GM23338 (cell line): Measurements from ENCODE around the gene AMPH.

ENCODE experiments used
- CREB1 ChIP-seq: fragments of 250-450 bp; sonication (Bioruptor Pico); IDR thresholded peaks from 2 replicates; pipeline ENCODE4 v1.5.0; 2020; ENCODE audit warnings: low read depth, mild to moderate bottlenecking, moderate library complexity
- EZH2 ChIP-seq: fragments of 200-600 bp; sonication (generic); IDR thresholded peaks from one replicate; pipeline ENCODE4 v1.8.0; 2017; ENCODE audit warnings: antibody characterized with exemption, mild to moderate bottlenecking, low read depth; ENCODE audit not compliant: unreplicated experiment
- EZH2phosphoT487 ChIP-seq: fragments of 200-600 bp; sonication (generic); IDR thresholded peaks from one replicate; pipeline ENCODE4 v1.8.1; 2018; ENCODE audit warnings: antibody characterized with exemption; ENCODE audit not compliant: unreplicated experiment
- JUNB ChIP-seq: IDR thresholded peaks from one replicate; pipeline ENCODE4 v1.6.1; 2016; ENCODE audit warnings: antibody characterized with exemption; ENCODE audit not compliant: unreplicated experiment
- POLR2AphosphoS5 ChIP-seq: IDR thresholded peaks from 2 replicates; pipeline ENCODE4 v1.6.1; 2016; ENCODE audit warnings: antibody characterized with exemption, low read depth
- STAT1 ChIP-seq: IDR thresholded peaks from one replicate; pipeline ENCODE4 v1.6.1; 2016; ENCODE audit warnings: antibody characterized with exemption; ENCODE audit not compliant: unreplicated experiment
- ZNF114 ChIP-seq: fragments of 250-450 bp; sonication (Bioruptor Pico); IDR thresholded peaks from 2 replicates; pipeline ENCODE4 v1.5.0; 2020; ENCODE audit warnings: mild to moderate bottlenecking, moderate library complexity
- ZNF331 ChIP-seq: fragments of 250-450 bp; sonication (Bioruptor Pico); IDR thresholded peaks from 2 replicates; pipeline ENCODE4 v1.5.0; 2020; ENCODE audit warnings: low read depth, mild to moderate bottlenecking, moderate library complexity
- TF ChIP-seq, protein P1 (sequence below), 2 experiments: fragments of 200-600 bp in 1 of 2; sonication (generic) in 1 of 2; conservative IDR thresholded peaks; 2 replicates each; pipeline versions ENCODE4 v1.5.1 to v1.6.1; 2016 to 2017; ENCODE audit warnings: antibody characterized with exemption in 2 of 2, low read depth in 2 of 2, mild to moderate bottlenecking in 2 of 2, moderate library complexity in 1 of 2
- TF ChIP-seq, protein P2 (sequence below): IDR thresholded peaks from one replicate; pipeline ENCODE4 v1.6.1; 2018; ENCODE audit warnings: antibody characterized with exemption; ENCODE audit not compliant: unreplicated experiment
- TF ChIP-seq, protein P3 (sequence below): fragments of 250-450 bp; sonication (Bioruptor Pico); IDR thresholded peaks from 2 replicates; pipeline ENCODE4 v1.5.0; 2020; ENCODE audit warnings: mild to moderate bottlenecking, moderate library complexity
- TF ChIP-seq, protein P4 (sequence below): IDR thresholded peaks from 2 replicates; pipeline ENCODE4 v1.6.1; 2016; ENCODE audit warnings: antibody characterized with exemption

DNA sequence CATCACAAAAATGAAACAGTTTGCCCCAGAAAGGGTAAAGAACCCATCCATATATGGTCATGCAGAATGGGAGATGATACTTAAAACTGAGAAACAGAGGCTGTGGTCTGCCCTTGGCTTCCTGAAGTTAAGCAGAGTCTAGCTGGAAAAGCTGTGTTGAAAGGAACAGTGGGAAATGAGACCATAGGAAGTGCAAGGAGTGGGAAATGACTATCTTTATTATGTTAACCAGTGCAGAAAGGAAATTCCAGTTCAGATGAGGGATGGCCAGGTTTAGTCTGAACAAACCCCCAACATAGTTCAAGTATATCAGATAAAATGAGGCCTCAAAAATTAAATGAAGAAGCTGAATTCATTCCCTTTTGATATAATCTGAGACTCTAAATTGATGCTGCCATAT lies 245.5 kb downstream of the AMPH start:
- TF ChIP-seq, protein P1, sequence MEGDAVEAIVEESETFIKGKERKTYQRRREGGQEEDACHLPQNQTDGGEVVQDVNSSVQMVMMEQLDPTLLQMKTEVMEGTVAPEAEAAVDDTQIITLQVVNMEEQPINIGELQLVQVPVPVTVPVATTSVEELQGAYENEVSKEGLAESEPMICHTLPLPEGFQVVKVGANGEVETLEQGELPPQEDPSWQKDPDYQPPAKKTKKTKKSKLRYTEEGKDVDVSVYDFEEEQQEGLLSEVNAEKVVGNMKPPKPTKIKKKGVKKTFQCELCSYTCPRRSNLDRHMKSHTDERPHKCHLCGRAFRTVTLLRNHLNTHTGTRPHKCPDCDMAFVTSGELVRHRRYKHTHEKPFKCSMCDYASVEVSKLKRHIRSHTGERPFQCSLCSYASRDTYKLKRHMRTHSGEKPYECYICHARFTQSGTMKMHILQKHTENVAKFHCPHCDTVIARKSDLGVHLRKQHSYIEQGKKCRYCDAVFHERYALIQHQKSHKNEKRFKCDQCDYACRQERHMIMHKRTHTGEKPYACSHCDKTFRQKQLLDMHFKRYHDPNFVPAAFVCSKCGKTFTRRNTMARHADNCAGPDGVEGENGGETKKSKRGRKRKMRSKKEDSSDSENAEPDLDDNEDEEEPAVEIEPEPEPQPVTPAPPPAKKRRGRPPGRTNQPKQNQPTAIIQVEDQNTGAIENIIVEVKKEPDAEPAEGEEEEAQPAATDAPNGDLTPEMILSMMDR (conservative IDR thresholded peaks at IDR 0.05; ENCODE audit: low read depth in 2 of 2): no peak
- TF ChIP-seq EZH2phosphoT487 (no peak), POLR2AphosphoS5 (no peak), CREB1 (CRISPR knock-in tag) (no peak), EZH2 (no peak), STAT1 (no peak), JUNB (no peak), ZNF331 (CRISPR knock-in tag) (no peak), ZNF114 (no peak)
- TF ChIP-seq, protein P2, sequence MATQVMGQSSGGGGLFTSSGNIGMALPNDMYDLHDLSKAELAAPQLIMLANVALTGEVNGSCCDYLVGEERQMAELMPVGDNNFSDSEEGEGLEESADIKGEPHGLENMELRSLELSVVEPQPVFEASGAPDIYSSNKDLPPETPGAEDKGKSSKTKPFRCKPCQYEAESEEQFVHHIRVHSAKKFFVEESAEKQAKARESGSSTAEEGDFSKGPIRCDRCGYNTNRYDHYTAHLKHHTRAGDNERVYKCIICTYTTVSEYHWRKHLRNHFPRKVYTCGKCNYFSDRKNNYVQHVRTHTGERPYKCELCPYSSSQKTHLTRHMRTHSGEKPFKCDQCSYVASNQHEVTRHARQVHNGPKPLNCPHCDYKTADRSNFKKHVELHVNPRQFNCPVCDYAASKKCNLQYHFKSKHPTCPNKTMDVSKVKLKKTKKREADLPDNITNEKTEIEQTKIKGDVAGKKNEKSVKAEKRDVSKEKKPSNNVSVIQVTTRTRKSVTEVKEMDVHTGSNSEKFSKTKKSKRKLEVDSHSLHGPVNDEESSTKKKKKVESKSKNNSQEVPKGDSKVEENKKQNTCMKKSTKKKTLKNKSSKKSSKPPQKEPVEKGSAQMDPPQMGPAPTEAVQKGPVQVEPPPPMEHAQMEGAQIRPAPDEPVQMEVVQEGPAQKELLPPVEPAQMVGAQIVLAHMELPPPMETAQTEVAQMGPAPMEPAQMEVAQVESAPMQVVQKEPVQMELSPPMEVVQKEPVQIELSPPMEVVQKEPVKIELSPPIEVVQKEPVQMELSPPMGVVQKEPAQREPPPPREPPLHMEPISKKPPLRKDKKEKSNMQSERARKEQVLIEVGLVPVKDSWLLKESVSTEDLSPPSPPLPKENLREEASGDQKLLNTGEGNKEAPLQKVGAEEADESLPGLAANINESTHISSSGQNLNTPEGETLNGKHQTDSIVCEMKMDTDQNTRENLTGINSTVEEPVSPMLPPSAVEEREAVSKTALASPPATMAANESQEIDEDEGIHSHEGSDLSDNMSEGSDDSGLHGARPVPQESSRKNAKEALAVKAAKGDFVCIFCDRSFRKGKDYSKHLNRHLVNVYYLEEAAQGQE: no peak
- TF ChIP-seq, protein P3, sequence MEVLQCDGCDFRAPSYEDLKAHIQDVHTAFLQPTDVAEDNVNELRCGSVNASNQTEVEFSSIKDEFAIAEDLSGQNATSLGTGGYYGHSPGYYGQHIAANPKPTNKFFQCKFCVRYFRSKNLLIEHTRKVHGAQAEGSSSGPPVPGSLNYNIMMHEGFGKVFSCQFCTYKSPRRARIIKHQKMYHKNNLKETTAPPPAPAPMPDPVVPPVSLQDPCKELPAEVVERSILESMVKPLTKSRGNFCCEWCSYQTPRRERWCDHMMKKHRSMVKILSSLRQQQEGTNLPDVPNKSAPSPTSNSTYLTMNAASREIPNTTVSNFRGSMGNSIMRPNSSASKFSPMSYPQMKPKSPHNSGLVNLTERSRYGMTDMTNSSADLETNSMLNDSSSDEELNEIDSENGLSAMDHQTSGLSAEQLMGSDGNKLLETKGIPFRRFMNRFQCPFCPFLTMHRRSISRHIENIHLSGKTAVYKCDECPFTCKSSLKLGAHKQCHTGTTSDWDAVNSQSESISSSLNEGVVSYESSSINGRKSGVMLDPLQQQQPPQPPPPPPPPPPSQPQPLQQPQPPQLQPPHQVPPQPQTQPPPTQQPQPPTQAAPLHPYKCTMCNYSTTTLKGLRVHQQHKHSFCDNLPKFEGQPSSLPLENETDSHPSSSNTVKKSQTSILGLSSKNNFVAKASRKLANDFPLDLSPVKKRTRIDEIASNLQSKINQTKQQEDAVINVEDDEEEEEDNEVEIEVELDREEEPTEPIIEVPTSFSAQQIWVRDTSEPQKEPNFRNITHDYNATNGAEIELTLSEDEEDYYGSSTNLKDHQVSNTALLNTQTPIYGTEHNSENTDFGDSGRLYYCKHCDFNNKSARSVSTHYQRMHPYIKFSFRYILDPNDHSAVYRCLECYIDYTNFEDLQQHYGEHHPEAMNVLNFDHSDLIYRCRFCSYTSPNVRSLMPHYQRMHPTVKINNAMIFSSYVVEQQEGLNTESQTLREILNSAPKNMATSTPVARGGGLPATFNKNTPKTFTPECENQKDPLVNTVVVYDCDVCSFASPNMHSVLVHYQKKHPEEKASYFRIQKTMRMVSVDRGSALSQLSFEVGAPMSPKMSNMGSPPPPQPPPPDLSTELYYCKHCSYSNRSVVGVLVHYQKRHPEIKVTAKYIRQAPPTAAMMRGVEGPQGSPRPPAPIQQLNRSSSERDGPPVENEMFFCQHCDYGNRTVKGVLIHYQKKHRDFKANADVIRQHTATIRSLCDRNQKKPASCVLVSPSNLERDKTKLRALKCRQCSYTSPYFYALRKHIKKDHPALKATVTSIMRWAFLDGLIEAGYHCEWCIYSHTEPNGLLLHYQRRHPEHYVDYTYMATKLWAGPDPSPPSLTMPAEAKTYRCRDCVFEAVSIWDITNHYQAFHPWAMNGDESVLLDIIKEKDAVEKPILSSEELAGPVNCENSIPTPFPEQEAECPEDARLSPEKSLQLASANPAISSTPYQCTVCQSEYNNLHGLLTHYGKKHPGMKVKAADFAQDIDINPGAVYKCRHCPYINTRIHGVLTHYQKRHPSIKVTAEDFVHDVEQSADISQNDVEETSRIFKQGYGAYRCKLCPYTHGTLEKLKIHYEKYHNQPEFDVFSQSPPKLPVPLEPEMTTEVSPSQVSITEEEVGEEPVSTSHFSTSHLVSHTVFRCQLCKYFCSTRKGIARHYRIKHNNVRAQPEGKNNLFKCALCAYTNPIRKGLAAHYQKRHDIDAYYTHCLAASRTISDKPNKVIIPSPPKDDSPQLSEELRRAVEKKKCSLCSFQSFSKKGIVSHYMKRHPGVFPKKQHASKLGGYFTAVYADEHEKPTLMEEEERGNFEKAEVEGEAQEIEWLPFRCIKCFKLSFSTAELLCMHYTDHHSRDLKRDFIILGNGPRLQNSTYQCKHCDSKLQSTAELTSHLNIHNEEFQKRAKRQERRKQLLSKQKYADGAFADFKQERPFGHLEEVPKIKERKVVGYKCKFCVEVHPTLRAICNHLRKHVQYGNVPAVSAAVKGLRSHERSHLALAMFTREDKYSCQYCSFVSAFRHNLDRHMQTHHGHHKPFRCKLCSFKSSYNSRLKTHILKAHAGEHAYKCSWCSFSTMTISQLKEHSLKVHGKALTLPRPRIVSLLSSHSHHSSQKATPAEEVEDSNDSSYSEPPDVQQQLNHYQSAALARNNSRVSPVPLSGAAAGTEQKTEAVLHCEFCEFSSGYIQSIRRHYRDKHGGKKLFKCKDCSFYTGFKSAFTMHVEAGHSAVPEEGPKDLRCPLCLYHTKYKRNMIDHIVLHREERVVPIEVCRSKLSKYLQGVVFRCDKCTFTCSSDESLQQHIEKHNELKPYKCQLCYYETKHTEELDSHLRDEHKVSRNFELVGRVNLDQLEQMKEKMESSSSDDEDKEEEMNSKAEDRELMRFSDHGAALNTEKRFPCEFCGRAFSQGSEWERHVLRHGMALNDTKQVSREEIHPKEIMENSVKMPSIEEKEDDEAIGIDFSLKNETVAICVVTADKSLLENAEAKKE: no peak
- TF ChIP-seq, protein P4, sequence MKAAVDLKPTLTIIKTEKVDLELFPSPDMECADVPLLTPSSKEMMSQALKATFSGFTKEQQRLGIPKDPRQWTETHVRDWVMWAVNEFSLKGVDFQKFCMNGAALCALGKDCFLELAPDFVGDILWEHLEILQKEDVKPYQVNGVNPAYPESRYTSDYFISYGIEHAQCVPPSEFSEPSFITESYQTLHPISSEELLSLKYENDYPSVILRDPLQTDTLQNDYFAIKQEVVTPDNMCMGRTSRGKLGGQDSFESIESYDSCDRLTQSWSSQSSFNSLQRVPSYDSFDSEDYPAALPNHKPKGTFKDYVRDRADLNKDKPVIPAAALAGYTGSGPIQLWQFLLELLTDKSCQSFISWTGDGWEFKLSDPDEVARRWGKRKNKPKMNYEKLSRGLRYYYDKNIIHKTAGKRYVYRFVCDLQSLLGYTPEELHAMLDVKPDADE: no peak
